GM18951 (cell line): ENCODE measurements around the gene ZNF189.

ENCODE experiments used
- POLR2A ChIP-seq: IDR thresholded peaks from 4 replicates; pipeline ENCODE4 v1.6.1; 2011; ENCODE audit warnings: mild to moderate bottlenecking; ENCODE audit not compliant: insufficient read length, insufficient read depth; ENCODE audit errors: extremely low read depth
- in situ Hi-C: fragments of 300-500 bp; cut with MboI; formaldehyde crosslinking; loops from one replicate; pipeline ENCODE4 v1.12.0; 2022; ENCODE audit warnings: low sequenced_read_pairs, mixed read lengths, inconsistent platforms; ENCODE audit not compliant: unreplicated experiment

ZNF189 gene

GRCh38 chr9:101438523-101438922, 39.9 kb downstream of the ZNF189 start:
- in situ Hi-C loops: no loop called here
- no peak for TF ChIP-seq POLR2A

GRCh38 chr9:101440714-101441230, 42.1 kb downstream of the ZNF189 start:
- no peak for TF ChIP-seq POLR2A
- in situ Hi-C loops: no loop called here

GRCh38 chr9:101442318-101442717, 43.7 kb downstream of the ZNF189 start:
- in situ Hi-C loops: no loop called here
- TF ChIP-seq POLR2A: no peak

- no peak for TF ChIP-seq POLR2A
- in situ Hi-C loops: no loop called here
These were observed 44.1 kb downstream of the ZNF189 start for GRCh38 chr9:101442736-101443135.

- TF ChIP-seq POLR2A: no peak
- in situ Hi-C loops: no loop called here
These were observed 44.7 kb downstream of the ZNF189 start for GRCh38 chr9:101443364-101443771.

- no peak for TF ChIP-seq POLR2A
- in situ Hi-C loops: loop anchor here (5.0 kb wide), 1 partner anchor 72 kb away; no protein-coding TSS in a partner anchor
These were observed 46.8 kb downstream of the ZNF189 start for GRCh38 chr9:101445353-101446029.

- no peak for TF ChIP-seq POLR2A
- in situ Hi-C loops: loop anchor here (5.0 kb wide), 1 partner anchor 71 kb away; no protein-coding TSS in a partner anchor
These were observed 48.1 kb downstream of the ZNF189 start for GRCh38 chr9:101446732-101447131.

- in situ Hi-C loops: loop anchor here (5.0 kb wide), 1 partner anchor 69 kb away; no protein-coding TSS in a partner anchor
- no peak for TF ChIP-seq POLR2A
These were observed 50.0 kb downstream of the ZNF189 start for GRCh38 chr9:101448680-101449070.

- TF ChIP-seq POLR2A: no peak
- in situ Hi-C loops: loop anchor here (5.0 kb wide), 1 partner anchor 68 kb away; no protein-coding TSS in a partner anchor
These were observed 50.5 kb downstream of the ZNF189 start for GRCh38 chr9:101449071-101449721.

GRCh38 chr9:101450931-101451330, 52.3 kb downstream of the ZNF189 start:
- in situ Hi-C loops: no loop called here

GRCh38 chr9:101451498-101451897, 52.8 kb downstream of the ZNF189 start:
- no peak for TF ChIP-seq POLR2A
- in situ Hi-C loops: no loop called here

More at GRCh38 chr9:101450931-101451330, 52.3 kb downstream of the ZNF189 start:
- no peak for TF ChIP-seq POLR2A

- TF ChIP-seq POLR2A: no peak
- in situ Hi-C loops: no loop called here
These were observed 55.3 kb downstream of the ZNF189 start for GRCh38 chr9:101453776-101454570.

- in situ Hi-C loops: no loop called here
- TF ChIP-seq POLR2A: no peak
These were observed 57.1 kb downstream of the ZNF189 start for GRCh38 chr9:101455656-101456240.
